Neutrophil (primary cell): Measurements from ENCODE around the gene SPSB1.
"Not testable (repeated sequence)": the region's sequence is repeated elsewhere in the genome, so short reads cannot be mapped to it uniquely, and the experiment has no call there.

Experiments used
- H3K27ac ChIP-seq: fragments of 200-600 bp; sonication (generic); 2 replicates; pipeline ENCODE4 v1.5.1; 2016; ENCODE audit warnings: mild to moderate bottlenecking, moderate library complexity
- H3K27me3 ChIP-seq: fragments of 200-600 bp; sonication (generic); 2 replicates; pipeline ENCODE4 v1.6.0; 2016; ENCODE audit warnings: mild to moderate bottlenecking
- H3K36me3 ChIP-seq: fragments of 200-600 bp; sonication (generic); 2 replicates; pipeline ENCODE4 v1.5.1; 2017
- H3K4me1 ChIP-seq, 2 experiments: fragments of 200-600 bp in 1 of 2; sonication (generic) in 1 of 2; 1 replicate in 1 of 2; 2 replicates in 1 of 2; pipeline versions ENCODE4 v1.5.1 to v1.6.1; 2013 to 2016; ENCODE audit warnings: low read depth in 1 of 2, low read length in 1 of 2, mild to moderate bottlenecking in 1 of 2, moderate library complexity in 1 of 2; ENCODE audit not compliant: control insufficient read depth in 1 of 2, insufficient read depth in 1 of 2
- H3K4me3 ChIP-seq, 2 experiments: fragments of 200-600 bp in 1 of 2; sonication (generic) in 1 of 2; 1 replicate in 1 of 2; 2 replicates in 1 of 2; pipeline ENCODE4 v1.5.1; 2013 to 2016; ENCODE audit warnings: low read depth in 1 of 2, low read length in 1 of 2, mild to moderate bottlenecking in 1 of 2, moderate library complexity in 1 of 2
- H3K9me3 ChIP-seq: fragments of 200-600 bp; sonication (generic); 2 replicates; pipeline ENCODE4 v1.5.1; 2016
- CTCF ChIP-seq: fragments of 200-600 bp; sonication (generic); IDR thresholded peaks from 2 replicates; pipeline ENCODE4 v1.5.1; 2016; ENCODE audit warnings: antibody characterized with exemption

The SPSB1 gene

GRCh38 chr1:9384128-9384527 is 91.4 kb downstream of the SPSB1 start:
- Histone ChIP-seq H3K36me3 (no peaks in the 10 kb centered on the region), H3K4me1 (no peaks in the 10 kb centered on the region), H3K27ac (no peak overlapping the region), H3K4me3 (no peak overlapping the region), H3K9me3 (no peaks in the 10 kb centered on the region), H3K27me3 (peaks cover 5% of the 10 kb centered on the region)
- no peak for TF ChIP-seq CTCF

GRCh38 chr1:9384751-9385245 is 92.1 kb downstream of the SPSB1 start:
- Histone ChIP-seq H3K27me3 (peaks cover 5% of the 10 kb centered on the region), H3K4me1 (no peaks in the 10 kb centered on the region), H3K4me3 (no peak overlapping the region), H3K9me3 (no peaks in the 10 kb centered on the region), H3K27ac (no peak overlapping the region), H3K36me3 (no peaks in the 10 kb centered on the region)
- no peak for TF ChIP-seq CTCF

- not testable (repeated sequence) for H3K36me3 ChIP-seq, H3K9me3 ChIP-seq, H3K4me3 ChIP-seq, H3K27me3 ChIP-seq, H3K4me1 ChIP-seq, H3K27ac ChIP-seq
Observed at GRCh38 chr1:9385392-9385791, 92.7 kb downstream of the SPSB1 start.

GRCh38 chr1:9385801-9386573 is 93.3 kb downstream of the SPSB1 start:
- H3K4me3 ChIP-seq: no peak overlapping the region
- H3K36me3 ChIP-seq: no peaks in the 10 kb centered on the region

GRCh38 chr1:9388335-9389180 is 95.9 kb downstream of the SPSB1 start:
- no peaks in the 10 kb centered on the region for H3K9me3 ChIP-seq
- H3K27ac ChIP-seq: no peak overlapping the region
- no peak for TF ChIP-seq CTCF
- H3K27me3 ChIP-seq: no peaks in the 10 kb centered on the region
- no peaks in the 10 kb centered on the region for H3K36me3 ChIP-seq
- no peaks in the 10 kb centered on the region for H3K4me1 ChIP-seq
- no peak overlapping the region for H3K4me3 ChIP-seq

More at GRCh38 chr1:9385801-9386573, 93.3 kb downstream of the SPSB1 start:
- Histone ChIP-seq H3K9me3 (no peaks in the 10 kb centered on the region), H3K27me3 (peaks cover 5% of the 10 kb centered on the region), H3K27ac (no peak overlapping the region), H3K4me1 (no peaks in the 10 kb centered on the region)
- TF ChIP-seq CTCF: no peak

GRCh38 chr1:9389968-9390367 is 97.3 kb downstream of the SPSB1 start:
- Histone ChIP-seq H3K36me3 (no peaks in the 10 kb centered on the region), H3K27me3 (no peaks in the 10 kb centered on the region), H3K27ac (no peak overlapping the region), H3K4me3 (no peak overlapping the region), H3K4me1 (no peaks in the 10 kb centered on the region), H3K9me3 (no peaks in the 10 kb centered on the region)
- TF ChIP-seq CTCF: no peak
